ENCODE data around the gene FGF11.
"Not testable (repeated sequence)": the region's sequence is repeated elsewhere in the genome, so short reads cannot be mapped to it uniquely, and the experiment has no call there.

FGF11 gene

DNA sequence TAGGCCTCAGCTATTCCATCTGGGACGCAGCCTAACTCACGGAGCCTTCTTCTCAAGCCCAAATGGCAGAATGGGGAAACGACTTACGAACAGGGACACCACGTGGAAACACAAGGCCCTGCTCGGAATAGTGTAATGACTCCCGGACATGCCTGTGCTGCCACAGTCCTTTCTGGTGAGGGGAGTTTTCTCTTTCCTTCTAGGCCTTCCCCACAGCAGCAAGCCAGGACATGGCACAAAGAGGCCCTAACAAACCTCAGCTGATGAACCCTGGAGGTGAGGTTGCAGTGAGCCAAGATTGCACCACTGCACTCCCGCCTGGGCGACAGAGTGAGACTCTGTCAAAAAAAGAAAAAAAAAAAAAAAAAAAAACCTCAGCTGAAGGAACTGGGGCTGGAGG is 24.8 kb downstream of the FGF11 start:
- DNase-seq, result no peak

DNA sequence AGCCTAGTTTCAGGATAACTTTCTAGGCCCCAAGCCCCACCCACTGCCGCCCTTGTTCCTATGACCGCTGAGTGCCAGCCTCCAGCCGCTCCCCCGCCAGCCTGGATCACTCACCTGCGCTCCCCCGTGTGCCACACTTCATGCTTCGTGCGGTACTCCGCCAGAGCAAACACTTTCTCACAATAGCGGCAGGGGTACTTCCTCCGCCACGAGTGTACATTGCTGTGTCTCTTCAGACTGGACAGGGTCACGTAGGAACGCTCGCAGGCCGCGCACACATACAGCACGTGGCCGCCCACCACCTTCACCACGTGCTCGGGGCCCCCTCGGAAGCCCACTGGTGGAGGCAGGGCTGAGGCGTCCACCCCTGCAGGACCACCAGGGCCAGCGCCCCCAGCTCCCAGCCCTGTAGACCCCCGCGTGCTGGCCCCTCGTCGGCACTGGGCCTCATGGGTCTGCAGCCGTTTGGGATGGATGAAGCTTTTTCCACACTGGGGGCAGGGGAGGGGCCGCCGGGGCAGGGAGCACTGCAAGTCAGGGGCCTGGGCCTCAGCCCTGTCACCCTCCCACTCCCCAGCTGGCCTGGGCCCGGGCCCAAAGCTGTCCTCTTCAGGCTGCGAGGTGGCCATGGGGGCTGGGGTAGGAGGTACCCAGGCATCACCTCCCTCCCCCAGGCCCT is 26.4 kb downstream of the FGF11 start:
- no peak for DNase-seq

DNA sequence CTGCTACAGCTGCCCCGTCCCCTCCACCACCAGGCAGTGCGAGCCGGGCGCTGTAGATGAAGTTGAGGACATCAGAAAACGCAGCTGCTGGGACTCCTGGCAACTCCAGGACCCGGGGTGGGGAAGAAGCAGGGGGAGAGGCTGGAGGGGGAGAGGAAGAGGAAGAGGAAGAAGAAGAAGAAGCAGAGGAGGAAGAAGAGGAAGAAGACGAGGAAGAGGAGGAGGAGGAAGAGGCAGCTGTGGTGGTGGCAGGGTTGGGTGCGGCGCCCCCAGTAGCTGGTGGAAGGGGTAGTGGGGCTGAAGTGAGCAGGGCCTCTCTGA is 27.0 kb downstream of the FGF11 start:
- DNase-seq, result no peak

DNA sequence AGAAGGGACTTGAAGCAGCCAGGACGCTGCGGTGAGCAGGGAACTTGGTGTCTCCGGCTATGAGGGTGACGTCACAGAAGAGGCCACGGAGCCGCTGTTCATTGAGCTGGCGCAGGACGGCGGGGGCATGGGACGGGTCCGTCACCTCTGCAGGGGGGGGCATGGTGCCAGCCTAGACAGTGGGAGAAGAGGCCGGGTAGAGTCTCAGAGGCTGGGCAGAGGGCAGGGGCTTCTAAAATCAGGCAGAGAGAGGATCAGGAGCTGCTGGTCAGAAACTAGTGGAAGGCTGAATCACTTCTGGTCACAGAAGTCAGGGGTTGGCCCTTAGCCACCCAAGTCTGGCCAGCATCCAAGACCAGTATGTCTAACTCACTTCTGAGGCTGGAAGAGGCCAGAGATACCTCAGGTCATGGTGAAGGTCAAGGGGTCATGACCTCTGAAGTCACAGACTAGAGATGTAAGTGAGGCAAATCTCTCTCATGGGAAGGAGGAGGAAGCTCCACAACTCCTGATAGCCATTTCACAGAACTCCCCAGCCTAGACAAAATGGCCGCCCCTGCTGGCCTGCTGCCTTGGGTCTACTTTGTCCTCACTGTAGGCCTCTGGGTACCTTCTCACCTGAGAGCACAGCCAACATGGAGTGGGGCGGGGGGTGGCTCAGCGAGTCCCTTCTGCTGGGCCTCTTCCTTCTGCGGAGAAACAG is 27.5 kb downstream of the FGF11 start:
- no peak for DNase-seq

DNA sequence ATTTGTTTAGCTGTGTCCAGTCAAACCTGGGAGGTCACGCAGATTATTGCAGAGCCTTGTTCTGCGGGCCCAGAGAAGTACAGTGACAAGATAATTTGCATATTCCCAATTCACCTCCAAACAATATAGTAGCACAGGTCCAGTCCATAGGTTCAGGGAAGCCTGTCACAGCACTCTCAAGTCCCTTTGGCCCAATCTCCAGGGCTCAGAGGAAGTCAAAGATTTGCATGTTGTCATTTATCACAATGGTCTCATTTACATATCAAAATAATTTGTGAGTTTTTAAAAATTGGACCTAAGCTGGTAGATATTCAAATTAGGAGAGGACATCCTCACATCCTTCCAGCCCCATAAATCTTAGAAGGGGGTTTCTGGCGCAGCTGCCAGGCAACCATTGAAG is 28.2 kb downstream of the FGF11 start:
- DNase-seq, result no peak

DNA sequence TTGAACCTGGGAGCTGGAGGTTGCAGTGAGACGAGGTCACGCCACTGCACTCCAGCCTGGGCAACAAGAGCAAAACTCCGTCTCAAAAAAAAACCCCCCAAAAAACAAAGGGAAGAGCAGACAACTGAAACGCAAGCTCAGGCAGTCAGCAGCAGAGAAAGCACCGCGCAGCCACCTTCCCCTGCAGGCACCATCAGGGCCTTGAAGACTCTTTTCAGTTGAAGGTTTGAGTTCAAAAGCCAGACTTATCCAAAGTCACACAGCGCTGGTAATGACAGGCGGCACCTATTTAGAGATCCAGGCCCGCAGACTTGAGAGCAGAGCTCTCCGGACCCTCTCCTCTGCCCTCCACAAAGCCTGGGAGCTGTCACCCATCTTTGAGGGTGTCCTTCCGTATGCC is 29.0 kb downstream of the FGF11 start:
- DNase-seq, result no peak

DNA sequence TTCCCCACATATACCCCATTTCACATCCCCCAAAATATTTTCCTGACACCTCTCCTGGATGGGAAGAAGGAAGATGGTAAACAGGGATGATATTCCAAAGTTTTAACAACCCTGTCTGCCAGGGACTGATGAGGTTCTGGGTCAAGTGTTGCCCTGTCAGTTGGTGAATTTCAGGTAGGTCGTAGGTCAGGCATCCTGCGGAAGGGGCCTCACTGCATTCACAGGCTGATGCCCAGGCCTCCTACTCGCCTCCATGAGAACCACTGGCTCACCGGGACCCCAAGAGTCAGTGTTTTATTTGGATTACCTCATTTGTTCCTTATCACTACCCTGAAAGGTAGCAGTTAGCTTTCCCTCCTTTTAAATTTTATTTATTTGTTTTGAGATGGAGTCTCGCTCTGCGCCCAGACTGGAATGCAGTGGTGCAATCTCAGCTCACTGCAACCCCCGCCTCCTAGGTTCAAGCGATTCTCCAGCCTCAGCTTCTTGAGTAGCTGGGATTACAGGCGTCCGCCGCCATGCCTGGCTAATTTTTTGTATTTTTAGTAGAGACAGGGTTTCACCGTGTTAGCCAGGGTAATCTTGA is 29.6 kb downstream of the FGF11 start:
- DNase-seq, result no peak

DNA sequence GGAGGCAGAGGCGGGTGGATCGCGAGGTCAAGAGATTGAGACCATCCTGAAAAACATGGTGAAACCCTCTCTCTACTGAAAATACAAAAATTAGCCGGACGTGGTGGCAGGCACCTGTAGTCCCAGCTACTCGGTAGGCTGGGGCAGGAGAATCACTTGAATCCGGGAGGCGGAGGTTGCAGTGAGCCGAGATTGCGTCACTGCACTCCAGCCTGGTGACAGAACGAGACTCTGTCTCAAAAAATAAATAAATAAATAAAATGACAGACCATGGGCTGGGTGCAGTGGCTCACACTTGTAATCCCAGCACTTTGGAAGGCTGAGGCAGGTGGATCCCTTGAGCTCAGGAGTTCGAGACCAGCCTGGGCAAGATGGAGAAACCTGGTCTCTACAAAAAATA is 30.5 kb downstream of the FGF11 start:
- DNase-seq, result not testable (repeated sequence)

DNA sequence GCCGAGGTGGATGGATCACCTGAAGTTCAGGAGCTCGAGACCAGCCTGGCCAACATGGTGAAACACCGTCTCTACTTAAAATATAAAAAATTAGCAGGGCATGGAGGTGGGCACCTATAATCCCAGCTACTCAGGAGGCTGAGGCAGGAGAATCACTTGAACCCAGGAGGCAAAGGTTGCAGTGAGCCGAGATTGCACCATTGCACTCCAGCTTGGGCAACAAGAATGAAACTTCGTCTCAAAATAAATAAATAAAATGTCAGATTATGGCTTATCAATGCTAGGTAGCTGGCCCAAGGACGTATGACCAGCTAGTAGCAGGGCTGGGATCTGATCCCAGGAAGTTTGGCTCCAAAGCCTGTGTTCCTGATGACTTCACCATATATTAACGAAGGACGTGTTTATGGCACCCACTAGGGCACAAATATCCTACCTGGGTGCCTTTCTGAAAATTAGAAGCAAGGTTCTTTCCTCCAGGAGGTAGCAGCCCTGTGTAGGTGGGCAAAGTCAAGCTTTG is 31.2 kb downstream of the FGF11 start:
- not testable (repeated sequence) for DNase-seq

DNA sequence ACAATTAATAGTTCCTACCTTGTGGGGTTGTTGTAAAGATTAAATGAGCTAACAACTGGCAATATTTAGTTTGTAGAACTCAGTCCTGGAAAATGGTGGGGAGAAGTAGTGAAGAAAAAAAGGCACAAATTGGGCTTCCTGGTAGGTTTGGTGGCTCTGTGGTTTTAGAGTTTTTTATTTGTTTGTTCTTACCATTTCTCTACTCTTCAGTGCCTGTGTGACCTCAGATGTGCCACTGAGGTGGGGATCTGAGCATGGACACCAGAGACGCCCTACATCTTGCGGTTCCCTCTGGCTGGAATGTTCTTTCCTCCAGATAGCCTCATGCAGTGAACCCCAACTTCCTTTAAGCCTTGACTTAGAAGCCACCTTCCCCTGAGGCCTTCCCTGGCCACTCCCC is 32.4 kb downstream of the FGF11 start:
- no peak for DNase-seq

DNA sequence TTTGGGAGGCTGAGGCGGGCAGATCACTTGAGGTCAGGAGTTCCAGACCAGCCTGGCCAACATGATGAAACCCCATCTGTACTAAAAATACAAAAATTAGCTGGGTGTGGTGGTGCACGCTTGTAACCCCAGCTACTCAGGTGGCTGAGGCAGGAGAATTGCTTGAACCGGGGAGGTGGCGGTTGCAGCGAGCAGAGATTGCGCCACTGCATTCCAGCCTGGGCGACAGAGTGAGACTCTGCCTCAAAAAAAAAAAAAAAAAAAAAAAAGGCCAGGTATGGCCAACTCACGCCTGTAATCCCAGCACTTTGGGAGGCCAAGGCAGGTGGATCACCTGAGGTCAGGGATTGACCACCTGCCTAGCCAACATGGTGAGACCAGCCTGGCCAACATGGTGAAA is 35.5 kb downstream of the FGF11 start:
- not testable (repeated sequence) for DNase-seq

DNA sequence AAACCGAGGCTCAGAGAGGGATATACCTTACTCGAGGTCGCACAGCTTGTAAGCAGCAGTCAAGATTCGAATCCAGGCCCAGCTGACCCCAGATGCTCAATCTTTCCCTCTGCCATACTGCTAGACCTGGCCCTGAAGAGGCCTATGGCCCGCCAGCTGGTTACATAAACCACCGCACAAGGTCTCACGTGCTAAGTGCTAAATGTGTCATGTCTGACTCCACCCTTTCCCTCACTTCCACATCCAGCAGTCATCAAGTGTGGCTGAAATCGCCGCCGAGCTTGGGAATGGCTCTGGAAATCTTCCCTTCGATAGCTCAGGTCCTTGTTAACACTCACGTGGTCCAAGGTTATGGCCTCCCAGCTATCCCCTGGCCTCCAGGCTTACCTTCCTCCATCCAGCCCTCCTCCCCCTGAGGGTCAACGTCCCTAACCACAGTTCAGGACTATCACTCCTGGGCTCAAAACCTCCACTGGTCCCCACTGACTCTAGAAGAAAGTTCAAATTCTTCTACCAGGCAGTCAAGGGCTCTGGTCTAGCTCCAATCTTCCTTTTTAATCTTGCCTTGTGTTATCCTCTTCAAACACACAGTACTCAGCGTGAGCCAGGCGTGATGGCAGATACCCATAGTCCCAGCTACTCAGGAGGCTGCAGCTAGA is 36.6 kb downstream of the FGF11 start:
- DNase-seq, result no peak

DNA sequence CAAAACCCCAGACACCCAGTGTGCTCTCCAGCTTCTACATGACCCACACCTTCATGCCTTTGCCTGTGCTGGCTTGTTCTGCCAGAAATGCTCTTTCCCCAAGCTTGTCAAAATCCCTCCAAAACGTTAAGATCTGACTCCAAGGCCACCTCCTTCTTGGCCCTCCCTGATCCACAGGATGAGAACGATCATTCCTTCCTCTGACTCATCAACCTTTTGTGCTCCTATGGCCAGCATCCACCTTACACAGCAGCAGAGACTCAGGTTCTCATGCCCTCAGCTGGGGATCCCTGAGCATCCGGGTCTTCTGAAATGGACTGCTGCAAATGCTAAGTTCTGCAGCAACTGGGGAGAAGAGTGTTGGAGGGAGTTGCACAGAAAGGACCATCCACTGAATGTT is 37.2 kb downstream of the FGF11 start:
- DNase-seq, result no peak

DNA sequence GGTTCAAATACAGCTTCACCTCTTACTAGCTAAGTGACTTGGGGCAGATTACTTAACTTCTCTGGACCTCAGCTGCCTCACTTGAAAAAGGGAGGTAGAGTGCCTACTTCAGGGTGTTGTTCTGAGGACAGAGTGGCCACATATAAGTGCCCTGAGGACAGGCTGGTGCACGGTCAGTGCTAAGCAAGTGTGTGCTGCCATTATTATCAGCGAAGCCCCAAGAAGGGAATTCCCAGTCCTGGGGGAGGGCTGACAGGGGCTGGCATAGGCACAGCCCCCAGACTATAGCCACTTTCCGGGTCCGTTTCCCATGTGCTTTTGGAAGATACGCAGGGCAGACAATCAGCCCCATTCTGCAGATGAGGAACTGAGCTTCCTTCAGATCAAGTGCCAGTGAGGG is 37.6 kb downstream of the FGF11 start:
- DNase-seq, result no peak

DNA sequence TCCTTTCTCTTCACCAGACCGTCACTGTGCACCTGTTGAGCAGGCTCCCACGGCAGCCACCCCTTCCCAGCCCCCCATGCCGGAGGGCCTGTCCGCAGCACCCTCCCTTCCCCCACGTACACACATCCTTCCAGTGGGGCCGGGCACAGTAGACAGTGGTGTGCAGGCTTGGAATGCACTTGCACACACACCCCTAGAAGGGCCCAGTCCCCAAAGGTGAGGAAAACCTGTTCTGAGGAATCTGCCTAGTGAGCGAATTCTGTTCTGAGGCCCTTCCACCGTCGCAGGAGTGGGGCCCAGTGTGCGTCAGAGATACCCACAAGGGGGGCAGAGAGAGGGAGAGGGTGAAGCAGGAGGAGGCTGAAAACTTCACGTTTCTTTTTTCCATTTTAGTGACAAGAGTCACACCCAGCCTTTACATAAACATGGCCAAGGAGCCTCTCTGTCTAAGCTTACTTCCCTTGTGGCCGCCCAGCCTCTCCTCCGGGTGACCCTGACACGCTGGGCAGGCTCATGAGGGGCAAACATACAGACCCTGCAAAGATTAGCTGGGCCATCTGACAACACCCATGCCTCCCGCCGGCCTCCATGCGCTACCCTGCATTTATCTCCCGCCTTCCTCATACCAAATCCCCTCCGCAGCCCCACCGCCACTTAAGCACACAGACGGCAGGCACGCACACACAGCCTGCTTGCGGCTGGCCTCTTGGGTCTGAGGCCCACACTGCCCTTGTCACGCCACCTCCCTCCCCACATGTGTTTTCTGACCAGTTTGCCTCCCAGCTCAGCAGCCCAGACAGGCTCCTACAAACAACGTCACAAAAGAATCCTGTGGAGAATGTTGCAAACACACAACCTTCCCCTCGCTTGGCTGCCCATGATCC is 38.3 kb downstream of the FGF11 start:
- no peak for DNase-seq

DNA sequence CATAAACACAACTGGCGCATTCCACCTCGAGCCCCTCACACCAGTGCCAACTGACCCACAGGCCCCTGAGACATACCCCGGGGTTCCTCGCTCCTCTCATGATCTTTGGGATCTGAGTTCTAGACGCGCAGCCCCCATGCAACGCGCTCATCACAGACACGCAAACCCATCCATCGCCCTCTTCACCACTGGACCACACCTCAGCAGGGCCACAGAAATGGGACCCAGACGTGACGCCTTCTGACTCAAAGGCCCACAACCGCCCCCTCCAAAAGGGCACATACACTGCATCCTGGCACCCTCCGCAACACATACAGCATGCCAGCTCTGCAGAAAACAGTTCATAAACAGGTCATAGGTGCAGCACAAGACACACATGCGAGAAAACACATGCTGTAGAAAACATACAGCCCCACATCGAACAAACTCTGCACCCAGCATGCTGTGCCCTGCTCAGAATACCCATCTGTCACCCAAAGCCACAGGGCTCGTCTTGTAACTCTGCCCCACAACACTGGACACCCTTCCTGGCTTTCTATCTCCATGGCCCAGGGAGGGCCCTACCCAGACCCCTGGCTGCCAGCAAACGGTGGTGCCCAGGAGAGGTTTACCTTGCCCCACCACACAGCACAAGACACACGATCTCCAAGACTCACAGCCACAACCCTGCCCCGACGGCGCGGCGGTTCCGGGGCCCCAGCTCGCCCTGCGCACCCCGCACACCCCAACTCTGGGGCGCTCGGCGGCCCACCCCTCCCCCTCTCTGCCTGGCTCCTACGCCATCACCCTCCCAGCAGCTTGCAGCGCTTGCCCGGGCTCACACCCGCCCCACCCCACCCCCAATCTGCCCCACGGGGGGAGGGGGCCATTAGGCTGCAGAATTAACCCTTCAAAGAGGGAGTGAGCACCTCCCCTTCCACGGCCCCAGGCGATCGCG is 39.2 kb downstream of the FGF11 start:
- DNase-seq, result peak; percentile 45

DNA sequence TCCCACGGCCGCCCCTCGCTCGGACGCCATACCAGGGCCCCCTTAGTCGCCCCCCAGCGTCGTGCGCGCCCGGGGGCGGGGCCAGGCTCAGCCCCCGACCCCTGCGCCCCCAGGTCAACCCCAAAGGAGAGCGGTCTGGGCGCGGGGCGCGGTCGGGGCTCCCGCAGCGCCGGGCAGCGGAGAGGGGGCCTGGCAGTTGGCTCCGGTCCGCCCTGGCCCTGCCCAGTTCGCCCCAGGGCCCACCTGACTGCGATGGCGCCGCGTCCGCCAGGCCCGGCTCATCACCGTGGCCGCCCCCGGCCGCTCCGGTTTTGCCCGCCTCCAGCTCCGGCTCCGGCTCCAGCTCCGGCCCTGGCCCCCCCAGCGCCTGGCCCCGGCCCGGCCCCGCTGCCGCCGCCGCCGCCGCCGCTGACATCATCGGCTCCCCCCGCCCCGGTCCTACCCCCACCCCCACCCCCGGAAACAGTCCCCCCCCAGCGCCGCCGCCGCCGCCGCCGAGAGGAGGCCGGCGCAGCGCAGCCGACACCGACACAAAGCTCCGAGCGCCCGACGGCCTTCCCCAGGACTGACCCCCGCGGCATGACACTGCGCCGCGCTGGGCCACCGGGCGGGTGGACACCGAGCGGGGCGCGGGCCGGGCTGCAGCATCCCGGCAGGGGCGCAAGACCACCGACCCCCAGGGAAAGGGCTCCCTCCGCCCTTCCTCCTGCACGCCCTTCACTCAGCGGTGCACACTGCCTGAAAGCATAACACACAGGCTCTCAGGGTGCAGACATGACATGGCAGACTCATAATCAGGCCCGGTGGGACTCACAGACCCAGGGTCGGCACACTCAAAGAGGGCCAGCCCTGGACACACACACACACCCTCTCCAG is 40.1 kb downstream of the FGF11 start, which contains the start of gene ZBTB4:
ZBTB4 (minus strand) TSS at position 419 of the 876 bp plus-strand sequence. CDS start 12,830 bp downstream, outside the sequence.
- DNase-seq, result peak; percentile 61

DNA sequence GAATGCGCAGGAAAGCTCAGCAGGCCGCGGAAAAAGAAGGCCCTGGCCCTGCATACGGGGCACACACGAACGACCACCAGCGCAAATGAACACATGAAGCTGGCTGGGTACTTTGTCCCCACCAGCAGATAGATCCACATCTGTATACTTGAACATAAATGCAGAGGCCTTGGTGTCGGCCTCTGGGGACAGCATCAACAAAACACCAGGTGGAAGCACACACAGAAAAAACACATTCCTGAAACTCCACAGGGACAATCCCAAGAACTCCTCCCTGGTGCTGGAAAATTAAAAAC is 40.7 kb downstream of the FGF11 start:
- DNase-seq, result no peak

DNA sequence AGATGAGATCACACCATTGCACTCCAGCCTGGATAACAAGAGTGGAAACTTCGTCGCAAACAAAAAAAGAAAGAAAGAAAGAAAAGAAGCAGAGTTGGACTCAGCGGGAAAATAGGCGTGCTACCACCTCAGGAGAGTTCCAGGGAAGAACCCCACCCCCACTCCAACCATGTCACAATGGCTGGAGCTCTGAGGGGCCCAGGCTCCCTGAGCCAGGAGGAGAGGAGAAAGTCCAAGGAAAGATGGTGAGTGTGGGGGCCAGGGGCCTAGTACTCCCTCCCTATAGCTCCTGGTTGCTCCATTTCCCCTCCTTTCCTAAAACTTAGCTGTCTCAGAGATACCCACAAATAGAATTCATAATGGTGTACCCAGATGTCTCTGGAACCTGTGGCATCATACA is 42.0 kb downstream of the FGF11 start, which contains the start of gene SLC35G6:
SLC35G6 (plus strand) TSS at position 172 of the 400 bp plus-strand sequence; CDS start at position 243, 71 bp downstream.
- not testable (repeated sequence) for DNase-seq

Measured in stimulated activated CD4-positive, alpha-beta T cell treated with anti-CD3 and anti-CD28 coated beads, Interleukin-12 subunit alpha, Interleukin-12 subunit beta, amount 100 ng/mL, for 4 hours (primary cell).